H9 (cell line): ENCODE data around the gene C19orf25. TPM values are rescaled to one million over a fixed set of nuclear protein-coding genes. Genes with fewer than 3 reads are reported as not detected.

Source experiments
- DNase-seq: peaks from one replicate; pipeline ENCODE4 v3.0.0-alpha.2; 2017
- H2AFZ ChIP-seq: one replicate; pipeline ENCODE4 v1.6.1; 2013; ENCODE audit warnings: mild to moderate bottlenecking, low read length, control low read depth, moderate library complexity
- H2AK5ac ChIP-seq: 2 replicates; pipeline ENCODE4 v1.6.1; 2013; ENCODE audit warnings: low read length, control low read depth, mixed read lengths; ENCODE audit not compliant: insufficient read length
- H2BK120ac ChIP-seq: one replicate; pipeline ENCODE4 v1.6.1; 2013; ENCODE audit warnings: low read depth, mild to moderate bottlenecking, low read length, control low read depth, inconsistent platforms; ENCODE audit not compliant: poor library complexity, severe bottlenecking
- H2BK12ac ChIP-seq: 2 replicates; pipeline ENCODE4 v1.6.1; 2013; ENCODE audit warnings: low read length, control low read depth, mixed read lengths, low read depth; ENCODE audit not compliant: insufficient read length
- H2BK15ac ChIP-seq: 2 replicates; pipeline ENCODE4 v1.6.1; 2013; ENCODE audit warnings: low read depth, low read length, control low read depth
- H2BK20ac ChIP-seq: one replicate; pipeline ENCODE4 v1.6.1; 2013; ENCODE audit warnings: low read depth, mild to moderate bottlenecking, low read length, control low read depth, inconsistent platforms; ENCODE audit not compliant: poor library complexity, severe bottlenecking
- H2BK5ac ChIP-seq: 2 replicates; pipeline ENCODE4 v1.6.1; 2013; ENCODE audit warnings: low read length, control low read depth, mixed read lengths; ENCODE audit not compliant: insufficient read length
- H3K14ac ChIP-seq: 2 replicates; pipeline ENCODE4 v1.6.1; 2013; ENCODE audit warnings: low read length, control low read depth; ENCODE audit not compliant: insufficient read depth
- H3K18ac ChIP-seq: 2 replicates; pipeline ENCODE4 v1.6.1; 2013; ENCODE audit warnings: low read depth, mild to moderate bottlenecking, mixed read lengths, low read length, control low read depth; ENCODE audit not compliant: insufficient read length
- H3K23ac ChIP-seq: 2 replicates; pipeline ENCODE4 v1.6.1; 2013; ENCODE audit warnings: low read length, control low read depth, mixed read lengths, low read depth; ENCODE audit not compliant: insufficient read length
- H3K23me2 ChIP-seq: 2 replicates; pipeline ENCODE4 v1.6.1; 2013; ENCODE audit warnings: low read depth, mild to moderate bottlenecking, mixed read lengths, low read length, control low read depth; ENCODE audit not compliant: insufficient read length, poor library complexity, severe bottlenecking
- H3K27ac ChIP-seq: 2 replicates; pipeline ENCODE4 v1.5.1; 2013; ENCODE audit warnings: low read length, control low read depth, mixed read lengths, low read depth; ENCODE audit not compliant: insufficient read length
- H3K27me3 ChIP-seq: 2 replicates; pipeline ENCODE4 v1.6.1; 2013; ENCODE audit warnings: low read length, control low read depth, inconsistent platforms; ENCODE audit not compliant: insufficient read depth
- H3K4ac ChIP-seq: 2 replicates; pipeline ENCODE4 v1.6.1; 2013; ENCODE audit warnings: low read depth, mild to moderate bottlenecking, control low read depth, inconsistent platforms, low read length, moderate library complexity
- H3K4me1 ChIP-seq: 2 replicates; pipeline ENCODE4 v1.6.1; 2013; ENCODE audit warnings: low read length, control low read depth, inconsistent platforms; ENCODE audit not compliant: insufficient read depth
- H3K4me2 ChIP-seq: 2 replicates; pipeline ENCODE4 v1.6.1; 2013; ENCODE audit warnings: low read length, control low read depth, mixed read lengths; ENCODE audit not compliant: insufficient read length, insufficient read depth
- H3K56ac ChIP-seq: 2 replicates; pipeline ENCODE4 v1.6.1; 2013; ENCODE audit warnings: low read depth, mild to moderate bottlenecking, mixed read lengths, low read length, control low read depth; ENCODE audit not compliant: insufficient read length
- H3K79me1 ChIP-seq: 2 replicates; pipeline ENCODE4 v1.6.1; 2013; ENCODE audit warnings: low read depth, mild to moderate bottlenecking, moderate library complexity, low read length, control low read depth, inconsistent platforms; ENCODE audit not compliant: insufficient read depth, poor library complexity, severe bottlenecking
- H3K79me2 ChIP-seq: 2 replicates; pipeline ENCODE4 v1.6.1; 2013; ENCODE audit warnings: low read length, control low read depth, inconsistent platforms; ENCODE audit not compliant: insufficient read depth
- H3K9ac ChIP-seq: 2 replicates; pipeline ENCODE4 v1.6.1; 2013; ENCODE audit warnings: low read length, control low read depth, mixed read lengths; ENCODE audit not compliant: insufficient read length; ENCODE audit errors: extremely low read depth
- H3K9me3 ChIP-seq: one replicate; pipeline ENCODE4 v1.6.1; 2013; ENCODE audit warnings: low read depth, low read length, inconsistent platforms; ENCODE audit not compliant: control insufficient read depth
- H3T11ph ChIP-seq: one replicate; pipeline ENCODE4 v1.6.1; 2013; ENCODE audit warnings: mild to moderate bottlenecking, low read length, control low read depth, inconsistent platforms
- H4K20me1 ChIP-seq: one replicate; pipeline ENCODE4 v1.6.1; 2013; ENCODE audit not compliant: control insufficient read depth, insufficient read length, insufficient read depth
- H4K5ac ChIP-seq: 2 replicates; pipeline ENCODE4 v1.6.1; 2013; ENCODE audit warnings: low read depth, mild to moderate bottlenecking, mixed read lengths, low read length, control low read depth; ENCODE audit not compliant: insufficient read length
- H4K8ac ChIP-seq: replicated peaks from 2 replicates; pipeline ENCODE4 v1.6.1; 2013; ENCODE audit warnings: low read length, control low read depth, mixed read lengths, low read depth; ENCODE audit not compliant: insufficient read length
- H4K91ac ChIP-seq: 2 replicates; pipeline ENCODE4 v1.6.1; 2013; ENCODE audit warnings: low read depth, mild to moderate bottlenecking, moderate library complexity, mixed read lengths, low read length, control low read depth; ENCODE audit not compliant: insufficient read length
- H3K27ac Mint-ChIP-seq, 3 experiments: 2 replicates in 2 of 3; 3 replicates in 1 of 3; pipeline ENCODE4 v1.8.0; 2020 to 2021; ENCODE audit warnings: mixed read lengths in 3 of 3, mild to moderate bottlenecking in 1 of 3, moderate library complexity in 1 of 3
- H3K27me3 Mint-ChIP-seq: 2 replicates; pipeline ENCODE4 v1.8.0; 2021; ENCODE audit warnings: low read depth, mild to moderate bottlenecking, moderate library complexity, mixed read lengths
- H3K36me3 Mint-ChIP-seq, 3 experiments: 2 replicates in 2 of 3; 3 replicates in 1 of 3; pipeline ENCODE4 v1.8.0; 2020 to 2021; ENCODE audit warnings: low read depth in 3 of 3, mixed read lengths in 3 of 3; ENCODE audit not compliant: insufficient read depth in 1 of 3
- H3K4me1 Mint-ChIP-seq, 2 experiments: 2 replicates each; pipeline ENCODE4 v1.8.0; 2020; ENCODE audit warnings: mixed read lengths in 2 of 2
- H3K4me3 Mint-ChIP-seq, 2 experiments: 2 replicates in 1 of 2; 3 replicates in 1 of 2; pipeline ENCODE4 v1.8.0; 2020 to 2021; ENCODE audit warnings: mild to moderate bottlenecking in 2 of 2, mixed read lengths in 2 of 2, moderate library complexity in 1 of 2
- H3K9me3 Mint-ChIP-seq, 2 experiments: 2 replicates in 1 of 2; 3 replicates in 1 of 2; pipeline ENCODE4 v1.8.0; 2020; ENCODE audit warnings: mild to moderate bottlenecking in 2 of 2, mixed read lengths in 2 of 2, moderate library complexity in 1 of 2
- WGBS: extraction: QIAGEN DNeasy Blood & Tissue Kit; methylation state at CpG from one replicate; pipeline ENCODE4 v1.1.7; 2013; ENCODE audit warnings: missing lambda C conversion rate, low lambda C conversion rate, mixed read lengths; ENCODE audit not compliant: insufficient read length; ENCODE audit errors: extremely low coverage; 5-methylcytosine and 5-hydroxymethylcytosine counted together
- total RNA-seq: library from RNA; stranded (reverse); gene quantifications from 2 replicates; pipeline ENCODE4 v1.2.1, GENCODE V29; 2021
- TF ChIP-seq, protein P1 (sequence below): fragments of 200-600 bp; sonication (generic); conservative IDR thresholded peaks from 3 replicates; pipeline ENCODE4 v1.8.0; 2021; ENCODE audit warnings: antibody characterized with exemption, mild to moderate bottlenecking

Gene C19orf25
- total RNA-seq, 1 experiment from 2014 or later: 36.8 TPM

DNA sequence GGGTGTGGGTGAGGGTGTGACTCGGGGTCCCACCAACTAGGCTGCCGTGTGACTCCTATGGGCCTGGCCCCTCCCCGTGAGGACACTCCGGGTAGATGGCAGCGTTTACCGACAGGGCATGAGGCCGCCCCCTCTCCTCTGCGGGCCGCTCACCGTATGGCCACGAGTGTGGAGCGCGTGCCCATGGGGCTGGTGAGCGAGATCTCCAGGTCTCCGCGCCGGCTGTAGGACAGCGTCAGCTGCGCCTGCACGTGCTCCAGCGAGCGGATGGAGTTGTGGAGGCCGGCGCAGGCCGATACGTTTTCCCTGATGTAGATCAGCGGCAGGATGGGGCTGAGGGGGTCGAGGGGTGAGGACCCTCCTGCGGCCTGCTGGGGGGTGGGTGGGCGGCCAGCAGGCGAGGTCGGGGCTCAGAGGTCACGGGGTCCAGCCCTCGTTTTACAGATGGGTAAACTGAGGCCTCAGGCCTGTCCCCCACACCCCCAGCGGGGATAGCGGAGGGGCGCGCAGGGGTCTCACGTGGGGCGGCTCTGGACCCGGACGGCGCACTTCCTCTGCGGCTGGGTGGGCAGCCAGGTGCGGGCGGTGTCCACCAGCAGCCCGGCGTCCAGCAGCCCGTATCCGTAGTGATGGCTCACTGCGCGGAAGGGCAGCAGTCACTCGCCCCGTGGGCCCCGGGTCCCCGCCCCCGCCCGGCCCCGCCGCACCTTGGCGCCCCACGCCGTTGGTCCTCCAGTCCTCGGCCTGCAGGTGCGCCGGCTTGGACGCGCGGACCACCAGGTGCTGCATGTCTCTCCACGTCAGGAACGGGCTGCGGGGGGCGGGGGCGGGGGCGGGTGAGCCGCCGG is 4.3 kb upstream of the C19orf25 start:
- TF ChIP-seq, protein P1, sequence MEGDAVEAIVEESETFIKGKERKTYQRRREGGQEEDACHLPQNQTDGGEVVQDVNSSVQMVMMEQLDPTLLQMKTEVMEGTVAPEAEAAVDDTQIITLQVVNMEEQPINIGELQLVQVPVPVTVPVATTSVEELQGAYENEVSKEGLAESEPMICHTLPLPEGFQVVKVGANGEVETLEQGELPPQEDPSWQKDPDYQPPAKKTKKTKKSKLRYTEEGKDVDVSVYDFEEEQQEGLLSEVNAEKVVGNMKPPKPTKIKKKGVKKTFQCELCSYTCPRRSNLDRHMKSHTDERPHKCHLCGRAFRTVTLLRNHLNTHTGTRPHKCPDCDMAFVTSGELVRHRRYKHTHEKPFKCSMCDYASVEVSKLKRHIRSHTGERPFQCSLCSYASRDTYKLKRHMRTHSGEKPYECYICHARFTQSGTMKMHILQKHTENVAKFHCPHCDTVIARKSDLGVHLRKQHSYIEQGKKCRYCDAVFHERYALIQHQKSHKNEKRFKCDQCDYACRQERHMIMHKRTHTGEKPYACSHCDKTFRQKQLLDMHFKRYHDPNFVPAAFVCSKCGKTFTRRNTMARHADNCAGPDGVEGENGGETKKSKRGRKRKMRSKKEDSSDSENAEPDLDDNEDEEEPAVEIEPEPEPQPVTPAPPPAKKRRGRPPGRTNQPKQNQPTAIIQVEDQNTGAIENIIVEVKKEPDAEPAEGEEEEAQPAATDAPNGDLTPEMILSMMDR: no peak
- Histone ChIP-seq H3K79me1 (no peaks in the 10 kb centered on the region), H4K5ac (no peak overlapping the region), H3T11ph (no peak overlapping the region), H4K8ac (no peak overlapping the region), H3K4ac (no peak overlapping the region), H3K9me3 (no peaks in the 10 kb centered on the region), H2BK5ac (no peak overlapping the region), H3K23me2 (peaks cover 3% of the 10 kb centered on the region), H2BK15ac (no peak overlapping the region), H2BK120ac (no peak overlapping the region), H3K4me1 (no peaks in the 10 kb centered on the region), H2AK5ac (no peak overlapping the region), H3K56ac (no peak overlapping the region), H3K18ac (no peak overlapping the region), H3K4me2 (no peak overlapping the region), H2BK20ac (no peak overlapping the region), H3K27ac (no peak overlapping the region), H3K14ac (no peak overlapping the region; the same call in 1 of the 2 replicates), H2BK12ac (no peak overlapping the region), H4K20me1 (no peaks in the 10 kb centered on the region), H4K91ac (no peak overlapping the region), H3K27me3 (no peaks in the 10 kb centered on the region), H3K79me2 (no peaks in the 10 kb centered on the region), H2AFZ (no peak overlapping the region), H3K23ac (no peak overlapping the region), H3K9ac (no peak overlapping the region)
- Mint-ChIP-seq H3K36me3 (peaks cover 0 to 4% (median 0%) of the 10 kb centered on the region in 3 experiments; a peak in 2 of 7 replicates), H3K9me3 (no peaks in the 10 kb centered on the region), H3K4me3 (no peak overlapping the region), H3K27ac (no peak overlapping the region), H3K4me1 (peaks cover 0 to 1% of the 10 kb centered on the region in 2 experiments; a peak in 2 of 4 replicates), H3K27me3 (no peaks in the 10 kb centered on the region; the same call in 1 of the 2 replicates)
- no CpG with 5 or more reads among the region's 77 CpGs for WGBS
- peak; percentile 30 for DNase-seq
